Central memory CD4-positive, alpha-beta T cell (primary cell): Measurements from ENCODE around the gene HLCS.

Source experiments
- DNase-seq: peaks from one replicate; pipeline ENCODE4 v3.0.0; 2022

HLCS gene

DNA sequence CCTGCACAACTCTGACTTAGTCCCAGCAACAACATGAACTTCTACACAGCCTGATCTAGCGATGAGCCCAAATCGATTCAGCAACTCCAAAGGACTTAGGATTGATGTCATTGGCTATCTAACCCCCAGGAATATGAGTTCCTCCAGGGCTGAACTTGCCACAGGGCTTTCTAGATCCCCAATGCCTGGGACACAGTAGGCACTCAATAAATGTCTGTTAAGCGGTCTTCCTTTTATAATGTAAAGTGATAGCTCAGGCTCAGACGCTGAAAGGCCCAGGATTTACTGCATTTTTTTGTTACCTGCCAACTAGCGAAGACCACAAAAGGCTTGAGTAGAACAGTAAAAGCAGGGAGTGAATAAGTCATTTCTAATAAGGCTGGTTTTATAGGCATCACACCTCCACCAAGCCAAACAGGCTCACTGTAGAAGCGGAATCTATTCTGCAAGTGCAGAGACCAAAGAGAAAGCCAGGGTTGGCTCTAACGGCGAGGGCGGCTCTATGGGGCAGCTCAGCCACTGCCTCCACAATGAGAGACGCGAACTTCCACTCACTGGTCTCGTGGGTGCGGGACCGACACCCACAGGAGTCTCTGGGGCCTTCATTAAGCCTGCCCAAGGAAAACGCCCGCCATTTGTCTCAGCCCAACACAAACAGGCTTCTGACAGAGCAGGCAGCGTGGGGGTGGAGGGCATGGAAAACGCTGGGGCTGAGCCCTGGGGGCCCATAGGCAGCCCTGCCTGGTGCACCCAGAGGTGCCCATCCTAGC, 52.0 kb downstream of the HLCS start:
- no peak for DNase-seq

DNA sequence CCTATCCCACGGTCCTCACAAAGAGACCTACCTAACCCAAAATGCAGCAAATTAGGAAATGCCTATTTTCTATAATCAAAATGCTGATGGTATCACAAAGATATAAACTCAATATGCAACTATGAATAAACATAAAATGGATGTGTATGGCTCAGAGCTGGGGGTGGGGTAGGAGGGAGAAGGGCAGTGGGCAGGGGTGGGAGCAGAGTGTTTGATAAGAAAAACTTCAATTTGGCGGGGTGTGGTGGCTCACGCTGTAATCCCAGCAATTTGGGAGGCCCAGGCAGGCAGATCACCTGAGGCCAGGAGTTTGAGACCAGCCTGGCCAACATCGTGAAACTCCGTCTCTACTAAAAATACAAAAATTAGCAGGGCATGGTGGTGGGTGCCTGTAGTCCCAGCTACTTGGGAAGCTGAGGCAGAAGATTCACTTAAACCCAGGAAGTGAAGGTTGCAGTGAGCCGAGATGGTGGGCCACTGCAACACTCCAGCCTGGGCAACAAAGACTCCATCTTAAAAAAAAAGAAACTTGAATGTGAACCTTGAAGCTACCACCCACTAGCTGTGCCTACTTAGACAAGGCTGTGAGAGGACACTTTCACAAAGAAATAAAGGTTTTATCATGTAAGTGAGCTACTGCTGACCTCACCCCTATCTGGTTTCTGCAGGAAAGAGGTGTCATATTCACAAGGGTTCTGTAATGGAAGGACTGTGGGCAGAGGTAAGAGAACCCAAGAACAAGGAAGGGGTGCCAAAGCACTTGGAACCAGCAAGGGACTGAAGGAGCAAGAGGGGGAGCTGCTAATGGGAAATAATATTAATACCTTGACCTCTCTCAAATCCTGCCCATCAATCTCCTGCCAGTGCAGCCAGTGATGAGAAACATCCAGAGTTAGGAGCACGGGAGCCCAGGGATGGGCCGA, 53.0 kb downstream of the HLCS start:
- DNase-seq, result no peak

DNA sequence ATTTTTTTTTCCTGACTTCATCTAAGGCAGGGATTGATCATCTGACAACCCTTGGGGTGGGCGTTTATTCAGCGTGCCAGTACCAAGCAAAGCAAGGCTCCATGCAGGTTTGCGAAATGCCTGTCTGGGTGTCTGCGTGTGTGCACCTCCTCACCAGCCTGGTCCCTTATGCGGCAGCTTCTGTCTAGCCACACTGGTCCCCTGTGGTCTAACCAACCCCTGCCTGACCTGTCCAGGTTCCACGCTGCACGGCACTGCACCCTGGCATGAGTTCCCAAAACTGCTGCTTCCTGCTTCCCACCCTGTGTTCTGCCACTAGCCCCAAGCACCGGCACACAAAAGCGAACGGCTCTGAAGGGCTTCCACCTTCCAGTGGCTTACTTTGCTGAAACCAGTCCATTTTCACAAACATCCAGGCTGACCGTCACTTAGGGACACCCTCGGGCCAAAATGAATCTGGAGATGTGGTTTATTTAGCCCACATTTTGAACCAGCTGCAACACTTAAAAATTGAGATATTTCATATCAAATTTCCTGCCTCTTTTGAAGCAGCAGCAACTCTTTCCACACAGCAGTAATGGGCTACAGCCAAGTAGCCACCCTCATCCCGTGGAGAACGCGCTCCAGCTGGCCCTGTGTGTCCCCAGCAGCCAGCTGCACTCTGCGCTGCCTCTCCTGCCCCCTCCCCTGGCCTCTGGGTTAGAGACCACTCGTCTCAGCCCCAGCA, 55.7 kb downstream of the HLCS start:
- no peak for DNase-seq

DNA sequence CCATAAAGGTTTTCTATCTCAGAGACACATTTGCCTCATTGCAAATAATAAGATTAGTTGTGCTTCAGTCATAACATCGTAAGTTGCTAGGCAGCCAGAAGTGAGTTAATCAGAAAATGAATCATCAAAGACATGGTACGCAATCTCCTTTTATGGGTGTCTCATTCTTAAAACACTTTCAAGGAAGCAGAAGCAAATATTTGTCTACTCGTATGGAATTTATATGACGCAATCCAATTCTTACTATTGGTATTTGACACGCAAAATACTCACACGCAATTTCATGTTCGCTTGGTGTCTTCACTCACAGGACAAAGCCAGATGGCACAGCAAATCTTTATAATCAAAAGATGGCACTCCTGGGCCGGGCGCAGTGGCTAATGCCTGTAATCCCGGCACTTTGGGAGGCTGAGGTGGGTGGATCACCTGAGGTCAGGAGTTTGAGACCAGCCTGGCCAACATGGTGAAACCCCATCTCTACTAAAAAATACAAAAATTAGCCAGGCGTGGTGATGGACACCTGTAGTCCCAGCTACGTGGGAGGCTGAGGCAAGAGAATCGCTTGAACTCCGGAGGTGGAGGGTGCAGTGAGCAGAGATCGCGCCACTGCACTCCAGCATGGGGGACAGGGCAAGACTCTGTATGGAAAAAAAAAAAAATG, 56.4 kb downstream of the HLCS start:
- DNase-seq, result no peak

DNA sequence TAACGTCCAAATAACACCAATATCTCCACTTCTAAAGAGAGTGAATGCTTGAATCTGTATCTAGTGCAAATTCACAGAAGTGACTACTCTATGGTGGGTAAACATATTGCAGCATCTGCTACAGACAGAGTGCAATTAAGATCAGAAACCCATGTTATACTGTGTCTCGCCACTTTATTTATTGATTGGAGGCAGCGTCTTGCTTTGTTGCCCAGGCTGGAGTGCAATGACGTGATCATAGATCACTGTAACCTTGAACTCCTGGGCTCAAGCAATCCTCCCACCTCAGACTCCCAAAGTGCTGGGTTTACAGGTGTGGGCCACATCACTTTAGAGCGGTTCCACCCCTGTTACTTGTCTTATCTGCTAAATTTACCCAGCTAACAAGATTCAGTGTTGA, 57.0 kb downstream of the HLCS start:
- no peak for DNase-seq

DNA sequence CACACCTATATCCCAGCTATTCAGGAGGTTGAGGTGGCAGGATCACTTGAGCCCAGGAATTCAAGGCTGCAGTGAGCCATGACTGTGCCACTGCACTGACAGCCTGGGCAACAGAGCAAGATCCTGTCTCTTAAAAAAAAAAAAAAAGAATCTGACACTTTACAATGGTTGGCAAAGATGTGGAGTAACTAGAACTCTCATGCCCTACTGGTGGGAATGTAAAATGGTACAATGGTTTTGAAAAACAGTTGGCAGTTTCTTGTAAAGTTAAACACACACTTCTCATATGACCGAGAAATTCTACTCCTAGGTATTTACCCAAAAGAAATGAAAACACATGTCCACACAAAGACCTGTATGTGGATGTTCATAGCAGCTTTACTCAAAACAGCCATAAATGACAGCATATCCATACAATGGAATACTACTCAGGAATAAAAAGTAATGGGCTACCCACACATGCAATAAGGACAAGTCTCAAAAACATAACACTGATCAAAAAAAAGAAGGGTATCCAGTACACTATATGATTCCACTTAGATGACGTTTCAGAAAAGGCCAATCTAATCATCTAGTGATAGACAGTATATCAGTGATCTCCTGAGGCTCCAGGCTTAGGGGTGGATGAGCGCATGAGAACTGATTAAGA, 58.1 kb downstream of the HLCS start:
- DNase-seq, result no peak

DNA sequence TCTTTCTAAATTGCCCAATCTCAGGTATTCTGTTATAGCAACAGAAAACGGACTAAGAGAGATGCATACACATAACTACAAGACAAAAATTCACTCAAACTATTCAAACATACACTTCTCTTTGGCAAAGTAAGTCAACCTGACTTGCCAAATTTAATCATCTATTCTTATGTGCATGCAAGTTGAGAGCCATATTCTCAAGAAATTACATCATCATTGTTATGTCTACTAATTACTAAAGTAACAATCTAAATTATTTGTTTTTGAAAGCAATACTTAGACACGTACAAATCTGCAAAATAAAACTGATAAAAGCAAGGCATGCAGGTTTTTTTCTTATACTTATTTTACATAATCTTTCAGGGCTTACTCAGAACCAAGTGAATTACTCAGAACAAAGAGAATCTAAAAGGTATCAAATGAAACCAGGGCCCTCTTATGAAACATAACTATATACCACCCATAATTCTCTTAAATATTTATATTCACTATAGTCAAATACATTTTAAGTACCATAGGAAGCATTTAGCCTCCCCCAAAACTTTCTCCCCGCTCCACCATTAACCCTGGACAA, 62.3 kb downstream of the HLCS start:
- no peak for DNase-seq

DNA sequence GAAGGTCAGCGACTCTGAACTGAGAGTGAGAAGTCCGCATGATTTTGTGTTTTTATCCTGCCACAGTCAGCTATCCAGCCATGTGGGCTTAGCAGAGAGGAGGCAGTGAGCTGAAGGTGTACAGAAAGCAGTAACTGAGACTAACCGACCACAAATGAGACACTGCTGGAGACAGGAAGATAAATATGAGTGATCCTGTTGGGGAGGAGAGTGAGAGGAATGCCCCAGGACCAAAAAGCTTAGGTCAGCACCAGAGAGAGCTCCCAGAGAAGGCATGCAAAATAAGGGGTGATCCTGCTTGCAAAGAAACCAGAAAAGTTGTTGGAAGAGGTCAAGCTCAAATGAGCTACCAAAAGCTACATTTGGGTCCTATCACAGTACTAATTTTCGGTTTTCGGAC, 63.7 kb downstream of the HLCS start:
- no peak for DNase-seq

DNA sequence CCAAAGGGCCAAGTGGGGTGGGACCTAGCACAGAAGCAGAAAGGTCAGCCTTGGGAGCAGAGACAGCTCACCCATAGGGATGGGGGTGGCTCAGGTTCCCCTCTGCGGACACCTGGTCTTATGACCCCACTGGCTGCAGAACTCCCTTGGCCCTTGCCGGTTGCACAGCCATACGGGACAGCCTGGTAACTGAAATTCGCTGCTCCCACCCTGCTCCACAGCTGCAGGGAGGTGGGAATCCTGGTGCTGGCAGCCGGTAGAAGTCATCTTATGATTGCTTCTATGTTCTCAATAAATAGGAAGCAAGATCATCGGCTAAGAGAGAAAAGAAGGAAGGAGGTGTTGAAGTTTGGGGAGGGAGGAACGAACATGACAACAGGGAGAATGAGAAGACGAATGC, 64.1 kb downstream of the HLCS start:
- DNase-seq, result no peak

DNA sequence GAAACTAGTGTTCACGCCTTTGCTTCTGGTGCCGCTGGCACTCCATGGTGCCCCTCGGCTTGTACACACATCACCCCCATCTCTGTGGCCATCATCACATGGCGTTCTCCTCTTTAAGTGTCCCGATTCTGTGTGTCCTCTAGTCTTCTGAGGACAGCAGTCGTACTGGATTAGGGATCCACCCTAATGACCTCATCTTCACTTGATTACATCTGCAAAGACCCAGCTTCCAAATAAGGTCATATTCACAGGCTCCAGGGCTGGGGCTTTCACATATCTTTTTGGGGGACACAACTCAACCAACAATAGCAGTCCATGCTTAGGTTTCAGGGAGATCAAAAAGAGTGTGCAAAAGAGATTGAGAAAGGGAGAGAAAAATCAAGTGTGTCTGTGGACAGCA, 64.9 kb downstream of the HLCS start:
- DNase-seq, result no peak

DNA sequence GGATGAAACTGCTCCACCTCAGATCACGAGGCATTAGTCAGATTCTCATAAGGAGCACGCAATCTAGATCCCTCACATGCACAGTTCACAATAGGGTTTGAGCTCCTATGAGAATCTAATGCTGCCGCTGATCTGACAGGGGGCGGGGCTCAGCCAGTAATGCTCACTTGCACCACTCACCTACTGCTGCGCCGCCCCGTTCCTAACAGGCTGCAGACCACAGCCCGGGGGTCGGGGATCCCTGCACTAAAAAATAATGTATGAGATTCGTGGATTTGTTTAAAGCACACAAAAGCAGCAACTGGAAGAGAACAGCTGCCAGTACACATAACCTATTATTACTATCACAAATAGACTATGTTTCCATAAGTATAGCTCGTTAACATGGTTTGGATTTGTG, 72.9 kb downstream of the HLCS start:
- DNase-seq, result no peak

DNA sequence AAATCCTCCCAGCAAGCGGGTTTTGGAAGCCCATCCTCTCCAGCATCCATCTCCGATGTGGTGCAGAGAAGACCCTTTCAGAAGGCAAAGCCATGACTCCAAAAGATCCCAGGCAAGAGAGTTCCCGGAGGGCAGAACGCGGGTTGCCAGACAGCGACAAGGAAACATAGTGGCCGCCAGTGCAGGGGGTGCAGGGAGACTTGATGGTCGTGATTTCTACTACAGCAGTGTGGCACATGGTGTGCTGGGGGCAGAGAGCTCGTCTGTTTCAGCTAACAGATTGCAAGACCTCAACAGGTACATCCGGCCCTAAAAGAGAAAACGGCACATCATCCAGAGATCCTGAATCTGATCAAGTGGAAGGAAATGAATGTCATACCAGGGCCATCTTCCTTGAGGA, 74.3 kb downstream of the HLCS start:
- no peak for DNase-seq

DNA sequence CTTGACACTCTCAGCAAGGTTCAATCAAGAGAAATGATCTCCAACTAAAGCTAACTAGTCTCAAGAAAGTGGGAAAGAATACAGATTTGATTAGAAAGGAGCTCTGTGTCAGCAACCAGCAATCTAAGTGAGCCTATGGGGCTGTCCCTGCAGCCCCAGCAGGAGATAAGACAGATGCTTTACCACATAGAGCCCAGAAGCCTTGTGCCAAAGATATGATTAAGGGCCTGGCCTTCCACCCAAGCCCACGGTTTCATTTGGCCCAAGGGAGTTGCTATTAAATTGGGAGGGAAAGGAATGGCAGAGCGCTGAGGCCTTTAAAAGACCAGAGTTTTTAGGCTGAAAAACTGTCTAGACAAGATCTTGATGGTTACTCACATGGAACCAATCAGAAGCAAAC, 74.8 kb downstream of the HLCS start:
- DNase-seq, result no peak

DNA sequence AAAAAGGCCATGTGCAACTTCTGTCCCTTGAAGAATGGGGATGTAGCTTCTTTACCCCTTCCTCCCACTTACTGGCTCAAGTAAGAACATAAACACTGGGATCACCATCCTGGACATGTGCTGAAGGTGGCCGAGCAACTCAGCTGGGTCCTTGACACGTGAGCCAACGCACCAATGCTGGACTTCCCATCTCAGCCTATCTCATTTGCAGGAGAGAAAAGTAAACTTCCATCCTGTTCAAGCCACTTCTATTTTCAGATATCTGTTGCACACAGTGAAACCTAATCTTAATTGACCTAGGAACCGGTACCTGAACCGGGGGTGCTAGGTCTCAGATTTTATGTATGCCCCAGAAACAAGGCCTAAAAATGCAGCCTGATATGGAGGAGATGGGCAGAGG, 75.3 kb downstream of the HLCS start:
- DNase-seq, result no peak

DNA sequence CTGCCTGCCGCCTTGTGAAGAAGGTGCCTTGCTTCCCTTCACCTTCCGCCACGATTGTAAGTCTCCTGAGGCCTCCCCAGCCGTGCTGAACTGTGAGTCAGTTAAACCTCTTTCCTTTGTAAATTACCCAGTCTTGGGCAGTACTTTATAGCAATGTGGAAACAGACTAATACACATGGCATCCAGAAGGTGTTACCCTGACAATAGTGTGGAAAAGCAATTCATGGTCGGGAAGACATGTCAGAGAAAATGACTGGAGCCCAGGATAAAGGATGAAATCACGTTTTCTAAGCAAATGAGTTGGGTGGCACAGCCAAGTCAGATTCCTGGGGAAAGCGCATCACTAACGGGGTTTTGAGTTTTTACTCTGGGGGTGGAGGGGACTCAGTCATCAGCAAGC, 76.4 kb downstream of the HLCS start:
- no peak for DNase-seq

DNA sequence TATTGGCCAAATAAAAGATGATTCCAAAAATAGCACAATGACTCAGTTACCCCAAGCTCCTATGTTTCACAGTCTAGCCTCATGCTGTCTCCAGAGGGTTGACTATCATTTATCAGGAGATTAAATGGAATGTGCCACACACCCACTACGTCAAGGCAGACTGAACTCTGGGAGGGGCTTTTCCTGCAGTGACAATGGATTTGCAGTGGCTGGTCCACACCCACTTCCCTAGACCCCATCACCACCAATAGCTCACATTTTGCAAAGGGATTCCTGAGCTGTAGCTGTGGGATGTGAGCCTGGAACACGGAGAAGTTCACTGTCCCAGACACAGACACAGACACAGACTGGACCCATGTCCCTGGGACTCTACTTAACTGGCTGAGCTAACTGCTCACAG, 77.1 kb downstream of the HLCS start:
- no peak for DNase-seq

DNA sequence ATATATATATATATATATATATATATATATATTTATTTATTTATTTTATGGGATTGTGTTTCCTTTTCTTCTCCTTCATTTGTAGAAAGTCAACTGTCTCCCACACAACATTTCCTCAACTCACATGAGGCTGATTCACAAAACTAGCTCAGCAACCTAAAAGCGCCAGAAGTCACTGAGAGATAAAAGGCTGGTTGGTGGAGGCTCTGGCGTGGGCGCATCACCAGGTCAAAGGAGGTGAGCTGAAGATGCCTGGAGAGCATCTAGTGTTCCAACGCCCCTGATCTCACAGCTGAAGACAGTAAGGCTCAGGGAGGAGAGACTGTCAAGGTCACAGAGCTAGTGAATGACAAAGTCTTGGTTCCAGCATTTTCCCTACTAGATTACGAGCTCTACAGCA, 78.0 kb downstream of the HLCS start:
- DNase-seq, result no peak

DNA sequence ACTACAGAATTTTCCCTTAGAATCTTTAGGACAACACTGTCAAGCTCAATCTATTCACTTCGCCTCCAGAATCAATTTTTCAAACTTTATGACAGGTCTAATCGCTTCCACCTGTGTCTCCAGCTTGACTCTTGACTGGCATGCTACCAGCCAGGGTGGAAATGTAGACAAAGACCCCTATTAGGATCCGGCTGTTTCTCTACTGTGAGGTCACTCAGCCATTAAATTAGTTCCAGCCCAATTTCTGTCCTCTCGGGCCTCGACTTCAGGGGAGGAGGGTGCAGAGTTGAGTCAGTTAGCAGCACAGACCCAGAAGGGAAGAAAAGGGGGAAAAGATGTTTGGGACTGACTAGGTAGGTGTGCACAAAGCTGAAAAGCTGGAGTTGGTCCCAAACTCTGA, 78.5 kb downstream of the HLCS start:
- DNase-seq, result no peak

DNA sequence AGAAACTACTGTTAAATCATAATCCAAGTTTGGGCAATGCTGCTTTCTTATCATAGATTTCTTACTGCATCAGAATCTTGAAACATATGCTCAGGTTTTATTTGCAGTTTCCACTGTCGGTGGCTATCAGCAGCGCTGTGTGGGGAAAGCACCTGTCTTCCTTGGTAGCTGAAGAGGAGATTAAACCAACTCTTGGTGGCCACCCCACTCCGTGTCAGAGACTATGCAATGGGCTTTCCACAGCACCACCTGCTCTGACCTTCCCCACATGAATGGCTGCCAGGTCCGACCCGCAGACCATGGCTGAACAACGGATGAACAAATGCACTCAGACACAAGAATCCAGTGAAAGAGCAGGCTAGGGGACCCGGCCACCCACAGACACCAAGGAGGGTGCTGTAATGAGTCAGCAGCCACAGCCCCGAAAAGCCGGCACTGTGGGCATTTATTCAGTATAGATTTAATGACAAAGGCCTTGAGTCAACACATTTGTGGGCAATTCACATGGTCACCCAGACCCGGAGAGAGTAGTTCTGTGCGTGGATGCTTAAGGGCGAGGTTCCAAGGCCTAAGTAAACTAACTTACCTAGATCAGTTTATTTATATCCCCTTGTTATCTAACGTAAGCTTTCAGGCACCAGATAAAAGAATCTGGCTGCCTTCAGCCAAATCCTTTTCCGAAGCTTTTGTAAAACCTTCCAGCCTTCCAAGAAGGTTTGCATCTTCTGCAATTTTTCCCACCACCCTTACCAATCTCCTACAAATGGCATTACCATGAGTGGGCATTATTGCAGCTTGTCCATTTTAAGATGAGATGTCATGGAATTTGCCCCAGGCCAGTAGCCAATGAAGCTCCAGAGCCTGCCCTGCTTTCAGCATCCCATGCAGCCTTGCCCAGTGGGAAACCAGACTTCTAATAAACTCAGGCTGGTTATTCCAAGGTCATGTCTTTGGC, 82.7 kb downstream of the HLCS start:
- DNase-seq, result no peak

DNA sequence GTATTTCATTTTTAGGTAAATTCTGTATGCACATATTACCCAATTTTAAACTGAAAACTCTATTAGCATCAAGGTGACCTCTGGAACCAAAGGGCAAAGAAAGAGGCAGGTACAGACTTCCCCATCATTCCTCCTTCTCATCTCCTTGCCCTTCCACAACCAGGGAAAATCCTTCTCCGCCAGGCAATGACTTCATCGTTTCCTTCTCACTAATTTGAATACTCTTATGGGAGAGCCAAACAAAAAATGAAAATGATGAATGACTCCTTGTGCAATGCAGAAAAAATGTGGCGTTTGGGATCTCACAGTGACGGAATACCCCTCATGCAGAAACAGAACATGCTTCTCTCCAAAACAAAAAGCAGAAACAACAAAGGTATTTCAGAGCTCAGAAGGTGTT, 83.7 kb downstream of the HLCS start:
- no peak for DNase-seq

DNA sequence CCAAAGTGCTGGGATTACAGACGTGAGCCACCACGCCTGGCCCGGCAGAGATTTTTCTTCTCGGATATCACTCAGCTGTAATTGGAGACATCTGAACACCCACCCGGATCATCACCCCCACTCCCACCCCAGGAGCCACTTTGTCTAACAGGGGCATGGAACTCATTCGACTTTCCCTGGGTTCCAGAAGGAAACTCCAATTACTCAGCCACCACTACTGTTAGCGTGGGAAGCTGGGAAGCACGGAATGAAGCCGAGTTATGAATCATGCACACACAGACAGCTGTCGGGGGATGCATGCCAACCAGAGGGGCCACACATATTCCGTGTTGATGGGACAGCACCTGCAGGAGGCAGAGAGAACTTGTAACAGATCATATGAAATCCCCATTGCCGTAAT, 85.2 kb downstream of the HLCS start:
- DNase-seq, result no peak
